ENCODE measurements around the gene RIMBP2. TPM values are rescaled to one million over a fixed set of nuclear protein-coding genes. Genes with fewer than 3 reads are reported as not detected.

The RIMBP2 gene
- polyA plus RNA-seq, 1 donor (not counting 4 experiments of a cell fraction or from before 2014, with no cell fraction given): 0.16 TPM

DNA sequence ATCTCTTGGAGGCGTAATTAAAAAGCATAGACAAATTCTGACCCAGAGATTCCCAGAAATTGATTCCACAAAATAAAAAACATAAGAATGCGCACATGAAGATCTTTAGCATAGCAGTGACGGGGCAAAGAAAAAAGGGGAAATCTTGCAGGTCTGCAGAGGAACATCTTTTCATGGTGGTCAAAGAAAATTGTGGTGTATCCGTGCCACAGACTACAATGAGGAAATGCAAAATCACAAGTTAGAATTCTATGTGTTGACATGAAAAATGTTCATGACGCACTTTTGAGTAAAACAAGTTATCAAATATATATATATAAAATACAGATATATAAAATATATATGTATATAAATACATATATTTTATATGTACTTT is 101.6 kb downstream of the RIMBP2 start:
- Histone ChIP-seq H3K36me3 (ENCODE audit: control insufficient read depth in 2 of 2, extremely low read depth in 1 of 2, insufficient read depth in 2 of 2, low read length in 2 of 2) (no peaks in the 10 kb centered on the region), H2AFZ (ENCODE audit: control insufficient read depth, low read length) (no peak overlapping the region), H3K9me1 (ENCODE audit: control insufficient read depth, extremely low read depth, insufficient read depth, low read length) (no peaks in the 10 kb centered on the region), H3K4me2 (ENCODE audit: control insufficient read depth, extremely low read depth, insufficient read depth, low read depth, low read length) (no peak overlapping the region), H3K4me3 (ENCODE audit: control insufficient read depth in 2 of 3, extremely low read depth in 1 of 3, insufficient read depth in 2 of 3, low read depth in 1 of 3, low read length in 3 of 3) (no peak overlapping the region), H3K9me3 (ENCODE audit: control insufficient read depth, low read depth, low read length) (peaks cover 9% of the 10 kb centered on the region), H3K27ac (ENCODE audit: control insufficient read depth, insufficient read depth, low read length) (no peak overlapping the region), H4K20me1 (ENCODE audit: control insufficient read depth, extremely low read depth, insufficient read depth, low read length) (no peaks in the 10 kb centered on the region), H3K9ac (ENCODE audit: control insufficient read depth, extremely low read depth, insufficient read depth, low read length) (no peak overlapping the region), H3K27me3 (ENCODE audit: control insufficient read depth, extremely low read depth, insufficient read depth, low read length) (no peaks in the 10 kb centered on the region), H3K4me1 (ENCODE audit: control insufficient read depth, extremely low read depth, insufficient read depth, low read length) (no peaks in the 10 kb centered on the region), H3K79me2 (ENCODE audit: control insufficient read depth, insufficient read depth, low read length) (no peaks in the 10 kb centered on the region)
- dilution Hi-C loops (cut with MboI; ENCODE audit: extremely low pct_ligation_motif_present, low sequenced_read_pairs): no loop called here
- FAIRE-seq (no peak), DNase-seq (ENCODE audit: low read depth, low spot score) (no peak)
- TF ChIP-seq, protein P1, sequence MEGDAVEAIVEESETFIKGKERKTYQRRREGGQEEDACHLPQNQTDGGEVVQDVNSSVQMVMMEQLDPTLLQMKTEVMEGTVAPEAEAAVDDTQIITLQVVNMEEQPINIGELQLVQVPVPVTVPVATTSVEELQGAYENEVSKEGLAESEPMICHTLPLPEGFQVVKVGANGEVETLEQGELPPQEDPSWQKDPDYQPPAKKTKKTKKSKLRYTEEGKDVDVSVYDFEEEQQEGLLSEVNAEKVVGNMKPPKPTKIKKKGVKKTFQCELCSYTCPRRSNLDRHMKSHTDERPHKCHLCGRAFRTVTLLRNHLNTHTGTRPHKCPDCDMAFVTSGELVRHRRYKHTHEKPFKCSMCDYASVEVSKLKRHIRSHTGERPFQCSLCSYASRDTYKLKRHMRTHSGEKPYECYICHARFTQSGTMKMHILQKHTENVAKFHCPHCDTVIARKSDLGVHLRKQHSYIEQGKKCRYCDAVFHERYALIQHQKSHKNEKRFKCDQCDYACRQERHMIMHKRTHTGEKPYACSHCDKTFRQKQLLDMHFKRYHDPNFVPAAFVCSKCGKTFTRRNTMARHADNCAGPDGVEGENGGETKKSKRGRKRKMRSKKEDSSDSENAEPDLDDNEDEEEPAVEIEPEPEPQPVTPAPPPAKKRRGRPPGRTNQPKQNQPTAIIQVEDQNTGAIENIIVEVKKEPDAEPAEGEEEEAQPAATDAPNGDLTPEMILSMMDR (optimal IDR thresholded peaks at IDR 0.05 in 1 of 3, IDR thresholded peaks at IDR 0.05 in 1 of 3, conservative IDR thresholded peaks at IDR 0.05 in 1 of 3; ENCODE audit: extremely low read depth in 1 of 3, insufficient read depth in 2 of 3, low read length in 3 of 3): no peak
- TF ChIP-seq EZH2 (IDR thresholded peaks at IDR 0.05; ENCODE audit: low read length): no peak

GRCh38 chr12:130613831-130614529 is 102.1 kb downstream of the RIMBP2 start:
- Histone ChIP-seq H4K20me1 (ENCODE audit: control insufficient read depth, extremely low read depth, insufficient read depth, low read length) (no peaks in the 10 kb centered on the region), H3K36me3 (ENCODE audit: control insufficient read depth in 2 of 2, extremely low read depth in 1 of 2, insufficient read depth in 2 of 2, low read length in 2 of 2) (no peaks in the 10 kb centered on the region), H3K79me2 (ENCODE audit: control insufficient read depth, insufficient read depth, low read length) (no peaks in the 10 kb centered on the region), H3K4me1 (ENCODE audit: control insufficient read depth, extremely low read depth, insufficient read depth, low read length) (no peaks in the 10 kb centered on the region), H3K4me2 (ENCODE audit: control insufficient read depth, extremely low read depth, insufficient read depth, low read depth, low read length) (no peak overlapping the region), H3K4me3 (ENCODE audit: control insufficient read depth in 2 of 3, extremely low read depth in 1 of 3, insufficient read depth in 2 of 3, low read depth in 1 of 3, low read length in 3 of 3) (no peak overlapping the region), H3K27me3 (ENCODE audit: control insufficient read depth, extremely low read depth, insufficient read depth, low read length) (no peaks in the 10 kb centered on the region), H3K9me3 (ENCODE audit: control insufficient read depth, low read depth, low read length) (peaks cover 9% of the 10 kb centered on the region), H3K9ac (ENCODE audit: control insufficient read depth, extremely low read depth, insufficient read depth, low read length) (no peak overlapping the region), H3K27ac (ENCODE audit: control insufficient read depth, insufficient read depth, low read length) (no peak overlapping the region), H3K9me1 (ENCODE audit: control insufficient read depth, extremely low read depth, insufficient read depth, low read length) (no peaks in the 10 kb centered on the region), H2AFZ (ENCODE audit: control insufficient read depth, low read length) (no peak overlapping the region)
- TF ChIP-seq, protein P1 (optimal IDR thresholded peaks at IDR 0.05 in 1 of 3, IDR thresholded peaks at IDR 0.05 in 1 of 3, conservative IDR thresholded peaks at IDR 0.05 in 1 of 3; ENCODE audit: extremely low read depth in 1 of 3, insufficient read depth in 2 of 3, low read length in 3 of 3): no peak
- no peak for TF ChIP-seq EZH2 (IDR thresholded peaks at IDR 0.05; ENCODE audit: low read length)
- dilution Hi-C loops (cut with MboI; ENCODE audit: extremely low pct_ligation_motif_present, low sequenced_read_pairs): no loop called here
- FAIRE-seq (no peak), DNase-seq (ENCODE audit: low read depth, low spot score) (no peak)
